GM18907 (cell line): ENCODE results near the gene RDH14.

Experiments used
- ATAC-seq: cut with Tn5 transposase; IDR thresholded peaks from one replicate; pipeline ENCODE4 v1.9.1; 2021; ENCODE audit warnings: mild to moderate bottlenecking, moderate library complexity; ENCODE audit not compliant: unreplicated experiment

The RDH14 gene

GRCh38 chr2:18578033-18578432, 17.6 kb upstream of the RDH14 start:
- ATAC-seq: no peak

- ATAC-seq: no peak
These were observed 5.8 kb upstream of the RDH14 start for GRCh38 chr2:18566145-18566769.

GRCh38 chr2:18560797-18561085, 288 bp upstream of the RDH14 start:
- no peak for ATAC-seq

GRCh38 chr2:18559531-18560030, 872 bp downstream of the RDH14 start:
- ATAC-seq: no peak

GRCh38 chr2:18558458-18558857, 2.0 kb downstream of the RDH14 start:
- no peak for ATAC-seq

- ATAC-seq: no peak
These were observed 3.3 kb downstream of the RDH14 start for GRCh38 chr2:18557121-18557520.

GRCh38 chr2:18552351-18553077, 7.9 kb downstream of the RDH14 start:
- ATAC-seq: no peak

- ATAC-seq: no peak
These were observed 8.8 kb downstream of the RDH14 start for GRCh38 chr2:18551623-18552022.

GRCh38 chr2:18551169-18551568, 9.3 kb downstream of the RDH14 start:
- no peak for ATAC-seq

GRCh38 chr2:18550433-18550832, 10.0 kb downstream of the RDH14 start:
- ATAC-seq: no peak

- no peak for ATAC-seq
These were observed 11.4 kb downstream of the RDH14 start for GRCh38 chr2:18549083-18549482.

GRCh38 chr2:18548621-18549020, 11.8 kb downstream of the RDH14 start:
- no peak for ATAC-seq

GRCh38 chr2:18546567-18546966, 13.9 kb downstream of the RDH14 start:
- ATAC-seq: peak; percentile 51

- ATAC-seq: no peak
These were observed 15.1 kb downstream of the RDH14 start for GRCh38 chr2:18545384-18545783.

GRCh38 chr2:18544171-18544570, 16.3 kb downstream of the RDH14 start:
- ATAC-seq: no peak

- no peak for ATAC-seq
These were observed 19.6 kb downstream of the RDH14 start for GRCh38 chr2:18540872-18541271.

GRCh38 chr2:18536697-18537096, 23.8 kb downstream of the RDH14 start:
- ATAC-seq: no peak

- ATAC-seq: no peak
These were observed 24.4 kb downstream of the RDH14 start for GRCh38 chr2:18536100-18536499.

- no peak for ATAC-seq
These were observed 29.3 kb downstream of the RDH14 start for GRCh38 chr2:18531194-18531593.

GRCh38 chr2:18527822-18528221, 32.6 kb downstream of the RDH14 start:
- no peak for ATAC-seq

- ATAC-seq: no peak
These were observed 33.1 kb downstream of the RDH14 start for GRCh38 chr2:18527326-18527725.

- ATAC-seq: no peak
These were observed 34.0 kb downstream of the RDH14 start for GRCh38 chr2:18526429-18526828.

GRCh38 chr2:18525852-18526251, 34.6 kb downstream of the RDH14 start:
- ATAC-seq: no peak
